SK-N-SH treated with all-trans-retinoic acid at 6 μM for 48 hours (cell line): ENCODE results near the gene PKNOX2.

Experiments
- ATAC-seq: fragments of 200-7000 bp; cut with Tn5 transposase; 3 replicates; pipeline ENCODE4 v1.9.1; 2020; ENCODE audit warnings: mild to moderate bottlenecking, moderate library complexity
- BACH2 ChIP-seq: fragments of 250-450 bp; sonication (Bioruptor Pico); IDR thresholded peaks from 2 replicates; pipeline ENCODE4 v1.9.0; 2021; ENCODE audit warnings: mild to moderate bottlenecking, borderline replicate concordance
- CSDC2 ChIP-seq: fragments of 250-450 bp; sonication (Bioruptor Pico); IDR thresholded peaks from 2 replicates; pipeline ENCODE4 v1.5.0; 2020; ENCODE audit warnings: mild to moderate bottlenecking, moderate library complexity
- ESRRG ChIP-seq: fragments of 250-450 bp; sonication (Bioruptor Pico); IDR thresholded peaks from 2 replicates; pipeline ENCODE4 v1.6.1; 2021; ENCODE audit warnings: mild to moderate bottlenecking
- GLIS3 ChIP-seq: fragments of 250-450 bp; sonication (Bioruptor Pico); IDR thresholded peaks from 2 replicates; pipeline ENCODE4 v1.5.0; 2020; ENCODE audit warnings: mild to moderate bottlenecking, moderate library complexity
- ISL1 ChIP-seq: fragments of 250-450 bp; sonication (Bioruptor Pico); IDR thresholded peaks from 2 replicates; pipeline ENCODE4 v2.1.2; 2022; ENCODE audit warnings: mild to moderate bottlenecking, moderate library complexity
- OSR1 ChIP-seq: fragments of 250-450 bp; sonication (Bioruptor Pico); IDR thresholded peaks from 2 replicates; pipeline ENCODE4 v1.8.0; 2022; ENCODE audit warnings: moderate library complexity, mild to moderate bottlenecking, inconsistent platforms
- PATZ1 ChIP-seq: fragments of 250-450 bp; sonication (Bioruptor Pico); IDR thresholded peaks from 2 replicates; pipeline ENCODE4 v1.8.0; 2020; ENCODE audit warnings: mild to moderate bottlenecking, moderate library complexity, borderline replicate concordance
- POU6F1 ChIP-seq: fragments of 250-450 bp; sonication (Bioruptor Pico); IDR thresholded peaks from 2 replicates; pipeline ENCODE4 v1.8.0; 2021; ENCODE audit warnings: low read depth, mild to moderate bottlenecking, moderate library complexity, borderline replicate concordance
- PPARA ChIP-seq: fragments of 250-450 bp; sonication (Bioruptor Pico); IDR thresholded peaks from 2 replicates; pipeline ENCODE4 v1.5.0; 2020; ENCODE audit warnings: mild to moderate bottlenecking, borderline replicate concordance
- RARB ChIP-seq: fragments of 250-450 bp; sonication (Bioruptor Pico); IDR thresholded peaks from 2 replicates; pipeline ENCODE4 v1.8.0; 2021; ENCODE audit warnings: mild to moderate bottlenecking, moderate library complexity
- SNAI2 ChIP-seq: fragments of 250-450 bp; sonication (Bioruptor Pico); IDR thresholded peaks from 2 replicates; pipeline ENCODE4 v1.5.0; 2020; ENCODE audit warnings: mild to moderate bottlenecking, moderate library complexity
- TCF4 ChIP-seq: fragments of 250-450 bp; sonication (Bioruptor Pico); IDR thresholded peaks from 2 replicates; pipeline ENCODE4 v1.8.0; 2021; ENCODE audit warnings: mild to moderate bottlenecking, moderate library complexity, borderline replicate concordance
- TOX ChIP-seq: fragments of 250-450 bp; sonication (Bioruptor Pico); IDR thresholded peaks from 2 replicates; pipeline ENCODE4 v1.8.0; 2021; ENCODE audit warnings: mild to moderate bottlenecking, moderate library complexity, borderline replicate concordance
- TSHZ2 ChIP-seq: fragments of 250-450 bp; sonication (Bioruptor Pico); IDR thresholded peaks from 2 replicates; pipeline ENCODE4 v1.5.0; 2020; ENCODE audit warnings: mild to moderate bottlenecking, moderate library complexity
- ZC3H10 ChIP-seq: fragments of 250-450 bp; sonication (Bioruptor Pico); IDR thresholded peaks from 2 replicates; pipeline ENCODE4 v1.5.1; 2021; ENCODE audit warnings: mild to moderate bottlenecking, moderate library complexity
- ZFP3 ChIP-seq: fragments of 250-450 bp; sonication (Bioruptor Pico); IDR thresholded peaks from 2 replicates; pipeline ENCODE4 v1.5.0; 2020; ENCODE audit warnings: mild to moderate bottlenecking, moderate library complexity
- ZFP30 ChIP-seq: fragments of 450-650 bp; formaldehyde crosslinking; IDR thresholded peaks from 2 replicates; pipeline ENCODE4 v1.5.0; 2022; ENCODE audit warnings: mild to moderate bottlenecking, moderate library complexity
- ZNF565 ChIP-seq: fragments of 450-650 bp; formaldehyde crosslinking; conservative IDR thresholded peaks from 2 replicates; pipeline ENCODE4 v1.5.0; 2020; ENCODE audit warnings: low read depth, mild to moderate bottlenecking, moderate library complexity
- ZNF8 ChIP-seq: fragments of 450-650 bp; formaldehyde crosslinking; IDR thresholded peaks from 2 replicates; pipeline ENCODE4 v1.5.0; 2020; ENCODE audit warnings: mild to moderate bottlenecking, moderate library complexity
- TF ChIP-seq, protein P1 (sequence below): fragments of 250-450 bp; sonication (Bioruptor Pico); IDR thresholded peaks from 2 replicates; pipeline ENCODE4 v1.5.1; 2020; ENCODE audit warnings: low read depth, mild to moderate bottlenecking, moderate library complexity
- TF ChIP-seq, protein P2 (sequence below): fragments of 250-450 bp; sonication (Bioruptor Pico); IDR thresholded peaks from 2 replicates; pipeline ENCODE4 v1.5.1; 2021; ENCODE audit warnings: mild to moderate bottlenecking, moderate library complexity

Gene PKNOX2

GRCh38 chr11:125358254-125358840 lies 193.8 kb downstream of the PKNOX2 start:
- no peak for ATAC-seq
- TF ChIP-seq ZFP30 (CRISPR knock-in tag) (no peak), ZFP3 (no peak), PATZ1 (no peak), ZNF8 (CRISPR knock-in tag) (no peak), OSR1 (CRISPR knock-in tag) (no peak), SNAI2 (CRISPR knock-in tag) (no peak), GLIS3 (CRISPR knock-in tag) (no peak), ZC3H10 (CRISPR knock-in tag) (no peak), ZNF565 (CRISPR knock-in tag) (no peak), CSDC2 (CRISPR knock-in tag) (no peak), TOX (CRISPR knock-in tag) (no peak), POU6F1 (CRISPR knock-in tag) (no peak), TSHZ2 (CRISPR knock-in tag) (no peak), RARB (CRISPR knock-in tag) (no peak), ESRRG (CRISPR knock-in tag) (no peak), ISL1 (no peak), PPARA (CRISPR knock-in tag) (no peak), BACH2 (CRISPR knock-in tag) (no peak)
- TF ChIP-seq, protein P1, sequence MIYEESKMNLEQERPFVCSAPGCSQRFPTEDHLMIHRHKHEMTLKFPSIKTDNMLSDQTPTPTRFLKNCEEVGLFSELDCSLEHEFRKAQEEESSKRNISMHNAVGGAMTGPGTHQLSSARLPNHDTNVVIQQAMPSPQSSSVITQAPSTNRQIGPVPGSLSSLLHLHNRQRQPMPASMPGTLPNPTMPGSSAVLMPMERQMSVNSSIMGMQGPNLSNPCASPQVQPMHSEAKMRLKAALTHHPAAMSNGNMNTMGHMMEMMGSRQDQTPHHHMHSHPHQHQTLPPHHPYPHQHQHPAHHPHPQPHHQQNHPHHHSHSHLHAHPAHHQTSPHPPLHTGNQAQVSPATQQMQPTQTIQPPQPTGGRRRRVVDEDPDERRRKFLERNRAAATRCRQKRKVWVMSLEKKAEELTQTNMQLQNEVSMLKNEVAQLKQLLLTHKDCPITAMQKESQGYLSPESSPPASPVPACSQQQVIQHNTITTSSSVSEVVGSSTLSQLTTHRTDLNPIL, result no peak
- TF ChIP-seq, protein P2, sequence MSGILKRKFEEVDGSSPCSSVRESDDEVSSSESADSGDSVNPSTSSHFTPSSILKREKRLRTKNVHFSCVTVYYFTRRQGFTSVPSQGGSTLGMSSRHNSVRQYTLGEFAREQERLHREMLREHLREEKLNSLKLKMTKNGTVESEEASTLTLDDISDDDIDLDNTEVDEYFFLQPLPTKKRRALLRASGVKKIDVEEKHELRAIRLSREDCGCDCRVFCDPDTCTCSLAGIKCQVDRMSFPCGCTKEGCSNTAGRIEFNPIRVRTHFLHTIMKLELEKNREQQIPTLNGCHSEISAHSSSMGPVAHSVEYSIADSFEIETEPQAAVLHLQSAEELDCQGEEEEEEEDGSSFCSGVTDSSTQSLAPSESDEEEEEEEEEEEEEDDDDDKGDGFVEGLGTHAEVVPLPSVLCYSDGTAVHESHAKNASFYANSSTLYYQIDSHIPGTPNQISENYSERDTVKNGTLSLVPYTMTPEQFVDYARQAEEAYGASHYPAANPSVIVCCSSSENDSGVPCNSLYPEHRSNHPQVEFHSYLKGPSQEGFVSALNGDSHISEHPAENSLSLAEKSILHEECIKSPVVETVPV (CRISPR knock-in tag), result no peak

GRCh38 chr11:125359130-125359529 lies 194.6 kb downstream of the PKNOX2 start:
- TF ChIP-seq PATZ1 (no peak), ESRRG (CRISPR knock-in tag) (no peak), GLIS3 (CRISPR knock-in tag) (no peak), ZFP30 (CRISPR knock-in tag) (no peak), BACH2 (CRISPR knock-in tag) (no peak), TCF4 (CRISPR knock-in tag) (no peak), ZNF8 (CRISPR knock-in tag) (no peak), RARB (CRISPR knock-in tag) (no peak), CSDC2 (CRISPR knock-in tag) (no peak), POU6F1 (CRISPR knock-in tag) (no peak)
- TF ChIP-seq, protein P1, result no peak
- no peak for ATAC-seq
